Activated CD4-positive, alpha-beta T cell treated with anti-CD3 and anti-CD28 coated beads, Interleukin-2, amount 50 U/mL, for 16 hours (primary cell): ENCODE data around the gene TEX14.

ENCODE experiments used
- DNase-seq: peaks from one replicate; pipeline ENCODE4 v3.0.0-alpha.2; 2020

The TEX14 gene, protein sequence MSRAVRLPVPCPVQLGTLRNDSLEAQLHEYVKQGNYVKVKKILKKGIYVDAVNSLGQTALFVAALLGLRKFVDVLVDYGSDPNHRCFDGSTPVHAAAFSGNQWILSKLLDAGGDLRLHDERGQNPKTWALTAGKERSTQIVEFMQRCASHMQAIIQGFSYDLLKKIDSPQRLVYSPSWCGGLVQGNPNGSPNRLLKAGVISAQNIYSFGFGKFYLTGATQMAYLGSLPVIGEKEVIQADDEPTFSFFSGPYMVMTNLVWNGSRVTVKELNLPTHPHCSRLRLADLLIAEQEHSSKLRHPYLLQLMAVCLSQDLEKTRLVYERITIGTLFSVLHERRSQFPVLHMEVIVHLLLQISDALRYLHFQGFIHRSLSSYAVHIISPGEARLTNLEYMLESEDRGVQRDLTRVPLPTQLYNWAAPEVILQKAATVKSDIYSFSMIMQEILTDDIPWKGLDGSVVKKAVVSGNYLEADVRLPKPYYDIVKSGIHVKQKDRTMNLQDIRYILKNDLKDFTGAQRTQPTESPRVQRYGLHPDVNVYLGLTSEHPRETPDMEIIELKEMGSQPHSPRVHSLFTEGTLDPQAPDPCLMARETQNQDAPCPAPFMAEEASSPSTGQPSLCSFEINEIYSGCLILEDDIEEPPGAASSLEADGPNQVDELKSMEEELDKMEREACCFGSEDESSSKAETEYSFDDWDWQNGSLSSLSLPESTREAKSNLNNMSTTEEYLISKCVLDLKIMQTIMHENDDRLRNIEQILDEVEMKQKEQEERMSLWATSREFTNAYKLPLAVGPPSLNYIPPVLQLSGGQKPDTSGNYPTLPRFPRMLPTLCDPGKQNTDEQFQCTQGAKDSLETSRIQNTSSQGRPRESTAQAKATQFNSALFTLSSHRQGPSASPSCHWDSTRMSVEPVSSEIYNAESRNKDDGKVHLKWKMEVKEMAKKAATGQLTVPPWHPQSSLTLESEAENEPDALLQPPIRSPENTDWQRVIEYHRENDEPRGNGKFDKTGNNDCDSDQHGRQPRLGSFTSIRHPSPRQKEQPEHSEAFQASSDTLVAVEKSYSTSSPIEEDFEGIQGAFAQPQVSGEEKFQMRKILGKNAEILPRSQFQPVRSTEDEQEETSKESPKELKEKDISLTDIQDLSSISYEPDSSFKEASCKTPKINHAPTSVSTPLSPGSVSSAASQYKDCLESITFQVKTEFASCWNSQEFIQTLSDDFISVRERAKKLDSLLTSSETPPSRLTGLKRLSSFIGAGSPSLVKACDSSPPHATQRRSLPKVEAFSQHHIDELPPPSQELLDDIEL (N-terminal part only)

DNA sequence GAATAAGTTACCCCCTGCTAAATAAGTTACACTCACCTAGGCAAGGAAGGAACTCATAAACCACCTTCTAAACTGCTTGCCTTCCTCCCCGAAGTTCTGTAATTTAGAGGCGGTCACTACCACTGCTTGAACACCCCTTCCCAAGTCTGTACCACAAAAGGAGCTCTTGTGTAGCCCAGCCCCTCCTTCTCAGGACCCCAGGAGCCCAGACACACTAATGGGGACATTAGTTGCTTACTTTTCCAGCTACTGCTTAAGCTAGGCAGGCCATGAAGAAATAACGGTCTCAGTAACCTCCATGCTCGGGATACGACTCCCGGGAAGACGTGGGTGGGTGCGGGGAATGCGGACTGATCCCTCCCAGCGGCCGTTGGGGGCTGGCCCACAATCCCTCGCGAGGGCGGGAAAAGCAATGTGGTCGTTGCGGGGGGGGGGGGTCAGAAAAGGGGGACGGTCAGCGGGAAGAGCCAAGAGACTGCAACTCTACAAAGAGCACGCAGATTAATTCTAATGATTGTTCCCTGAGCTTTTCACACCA lies at the start of gene TEX14:
Gene TEX14, minus strand, starts transcription at position 345 of the 538 bp plus-strand sequence. CDS start 40,044 bp downstream, outside the sequence.
- no peak for DNase-seq

DNA sequence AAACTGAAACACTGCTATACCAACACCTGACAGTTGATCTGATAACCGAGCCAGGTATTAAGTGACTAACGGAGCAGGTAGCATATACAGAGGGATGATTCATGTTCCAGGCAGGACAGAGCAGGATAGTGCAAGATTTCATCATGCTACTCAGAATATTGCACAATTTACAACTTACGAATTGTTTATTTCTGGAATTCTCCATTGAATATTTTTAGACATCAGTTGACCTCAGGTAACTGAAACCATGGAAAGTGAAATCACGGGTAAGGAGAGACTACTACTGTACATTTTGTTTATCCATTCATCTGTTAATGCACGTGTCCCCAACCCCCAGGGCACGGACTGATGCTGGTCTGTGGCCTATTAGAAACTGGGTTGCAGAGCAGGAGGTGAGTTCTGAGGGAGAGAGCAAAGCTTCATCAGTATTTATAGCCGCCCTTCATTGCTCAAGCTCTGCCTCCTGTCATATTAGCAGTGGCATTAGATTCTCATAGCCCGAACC lies 49.3 kb upstream of the TEX14 start:
- no peak for DNase-seq

DNA sequence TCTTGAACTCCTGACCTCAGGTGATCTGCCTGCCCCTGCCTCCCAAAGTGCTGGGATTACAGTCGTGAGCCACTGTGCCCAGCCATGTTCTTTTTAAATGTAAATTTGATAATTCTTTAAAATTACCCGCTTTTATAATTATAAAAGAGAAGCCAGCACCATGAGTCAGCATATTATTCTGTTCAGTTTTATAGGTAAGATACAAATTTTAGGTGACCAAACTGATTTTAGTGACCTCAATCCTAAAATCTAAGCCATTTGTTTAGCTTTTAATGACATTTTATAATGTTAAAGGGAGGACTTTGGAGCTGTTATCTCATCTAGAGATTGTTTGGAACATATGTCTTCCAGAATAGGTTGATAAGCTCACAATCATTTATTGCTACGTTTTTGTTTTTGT lies 43.0 kb upstream of the TEX14 start:
- no peak for DNase-seq

DNA sequence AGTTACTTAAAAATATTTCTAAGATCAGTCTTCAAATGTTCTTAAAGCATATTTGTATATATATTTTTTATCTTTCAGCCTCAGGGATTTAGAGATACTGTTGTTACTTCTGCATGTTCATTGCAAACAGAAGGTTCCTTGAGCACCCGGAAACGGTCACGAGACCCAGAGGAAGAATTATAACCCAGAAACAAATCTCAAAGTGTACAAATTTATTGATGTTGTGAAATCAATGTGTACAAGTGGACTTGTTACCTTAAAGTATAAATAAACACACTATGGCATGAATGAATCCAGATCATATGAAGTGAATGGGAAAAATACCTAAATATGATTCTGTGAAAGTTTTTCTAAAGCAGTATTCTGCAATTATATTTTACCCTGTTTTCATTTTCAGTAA lies 42.2 kb upstream of the TEX14 start:
- DNase-seq = no peak

DNA sequence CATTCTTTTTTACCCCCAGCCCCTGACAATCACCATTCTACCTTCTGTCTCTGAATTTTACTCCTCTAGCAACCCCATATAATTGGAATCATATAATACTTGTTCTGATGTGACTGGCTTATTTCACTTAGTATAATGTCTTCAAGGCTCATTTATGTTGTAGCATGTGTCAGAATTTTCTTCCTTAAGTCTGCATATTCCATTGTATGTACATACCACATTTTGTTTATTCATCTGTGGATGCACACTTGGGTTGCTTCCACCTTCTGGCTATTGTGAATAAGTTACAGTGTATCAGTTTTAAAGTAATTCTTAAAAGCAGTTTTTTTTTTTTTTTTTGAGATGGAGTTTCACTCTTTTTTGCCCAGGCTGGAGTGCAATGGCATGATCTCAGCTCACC lies 39.1 kb upstream of the TEX14 start:
- DNase-seq = no peak

DNA sequence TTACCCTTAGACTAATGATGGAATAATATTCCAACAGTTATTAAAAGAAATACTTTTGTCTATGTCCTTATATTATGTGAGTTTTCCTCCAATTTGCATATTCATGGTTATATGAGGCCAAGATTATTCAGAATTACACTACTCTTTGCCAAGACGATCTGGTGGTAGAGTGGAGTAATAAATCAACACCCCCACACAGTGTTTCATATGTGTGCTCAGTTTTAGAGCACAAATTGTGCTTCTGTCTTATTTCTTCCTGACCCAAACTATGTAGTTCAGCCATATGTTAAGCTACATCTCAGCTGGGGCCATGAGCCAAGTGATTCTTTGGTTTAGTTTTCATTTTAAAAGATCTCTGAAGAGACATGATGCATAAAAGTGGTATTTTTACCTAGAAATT lies 37.0 kb upstream of the TEX14 start:
- DNase-seq = no peak

DNA sequence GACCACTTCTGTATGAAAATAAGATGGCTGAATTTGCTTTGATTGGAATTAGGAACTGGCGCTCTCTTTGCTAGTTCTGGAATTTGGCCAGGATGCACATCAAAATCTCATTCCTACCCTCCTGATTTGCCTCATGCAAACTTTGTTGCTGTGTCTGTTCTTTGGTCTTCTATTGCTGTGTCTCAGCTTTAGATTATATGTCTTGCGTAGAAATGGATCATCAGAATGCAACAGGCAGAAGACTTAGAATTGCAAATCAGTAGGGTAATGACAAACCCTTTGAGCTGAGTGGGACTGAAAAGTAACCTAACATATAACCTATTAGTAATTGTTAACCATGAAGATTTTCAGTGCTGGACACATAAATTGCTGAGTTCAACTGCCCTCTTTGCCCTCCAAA lies 30.9 kb upstream of the TEX14 start:
- no peak for DNase-seq

DNA sequence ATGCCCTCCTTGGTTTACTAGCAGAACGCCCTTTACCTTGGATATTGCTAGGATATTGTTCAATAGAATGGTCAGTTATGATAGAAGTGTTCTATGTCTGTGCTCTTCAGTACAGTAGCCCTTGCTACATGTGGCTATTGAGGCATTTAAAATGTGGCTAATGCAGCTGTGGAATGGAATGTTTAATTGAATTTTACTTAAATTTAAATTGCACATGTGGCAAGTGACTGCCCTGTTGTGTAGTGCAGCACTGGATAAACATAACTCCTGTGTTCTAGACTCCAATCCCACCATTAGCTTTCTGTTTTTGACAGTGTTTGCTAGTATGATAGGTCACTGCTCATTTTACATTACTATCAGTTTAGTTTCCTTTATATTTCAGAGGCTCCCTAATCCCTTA lies 30.4 kb upstream of the TEX14 start:
- DNase-seq = no peak

DNA sequence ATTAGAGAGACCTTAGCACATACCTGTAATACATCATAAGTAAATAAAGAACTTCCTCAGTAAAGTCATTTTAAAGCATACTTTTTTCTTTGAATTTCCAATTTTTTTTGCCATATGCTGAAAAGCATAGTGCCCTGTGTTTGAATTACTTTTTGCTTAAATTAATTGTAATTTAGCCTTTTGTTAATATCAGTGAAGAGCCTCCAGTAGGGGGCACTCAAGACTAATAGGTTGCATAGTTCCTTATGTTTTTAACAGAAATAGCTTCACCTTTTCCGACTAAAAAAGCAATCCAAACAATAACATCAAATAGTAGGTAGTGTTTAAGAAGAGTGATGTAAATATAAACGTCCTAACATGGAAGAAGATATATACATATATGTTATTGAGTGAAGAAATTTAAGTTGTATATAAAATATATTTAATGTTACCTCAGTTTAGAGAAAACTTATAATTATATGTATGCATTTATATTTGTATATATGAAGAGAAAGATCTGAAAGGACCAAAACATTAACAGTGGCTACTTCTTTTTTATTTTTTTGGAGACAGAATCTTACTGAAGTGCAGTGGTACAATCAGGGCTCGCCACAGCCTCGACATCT lies 19.2 kb upstream of the TEX14 start:
- peak; percentile 38 for DNase-seq

DNA sequence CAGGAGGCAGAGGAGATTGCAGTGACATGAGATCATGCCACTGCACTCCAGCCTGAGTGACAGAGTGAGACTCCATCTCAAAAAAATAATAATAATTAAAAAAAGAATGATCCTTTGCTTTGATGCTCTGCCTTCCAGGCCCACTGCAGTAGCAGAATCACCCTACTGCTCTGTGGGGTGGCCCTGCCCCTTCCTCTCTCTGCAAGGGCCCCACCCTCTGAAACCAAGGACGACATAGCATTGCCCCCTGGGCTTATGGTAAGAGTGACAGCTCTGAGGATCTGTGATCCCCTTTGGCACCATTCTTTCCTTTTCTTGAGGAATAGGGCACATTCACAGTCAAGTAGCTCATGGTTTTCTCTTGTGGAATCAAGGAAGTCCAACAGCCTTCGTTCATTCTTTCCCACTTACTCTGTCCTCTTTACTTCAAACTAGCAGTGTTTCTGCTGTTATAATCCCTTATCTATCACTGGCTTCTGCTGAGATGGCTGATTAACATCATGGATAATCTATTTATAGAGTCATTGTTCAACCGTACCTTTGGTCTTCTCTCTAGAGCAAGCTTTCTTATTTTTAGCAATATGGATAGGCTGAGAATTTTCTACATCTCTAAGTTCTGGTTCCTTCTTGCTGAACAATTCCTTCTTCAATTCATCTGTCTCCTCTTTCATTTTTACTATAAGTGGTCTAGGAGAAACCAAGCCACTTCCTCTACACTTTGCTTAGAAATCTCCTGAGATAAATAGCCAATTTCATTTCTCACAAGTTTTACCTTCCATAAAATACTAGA lies 14.7 kb upstream of the TEX14 start:
- peak; percentile 59 for DNase-seq

DNA sequence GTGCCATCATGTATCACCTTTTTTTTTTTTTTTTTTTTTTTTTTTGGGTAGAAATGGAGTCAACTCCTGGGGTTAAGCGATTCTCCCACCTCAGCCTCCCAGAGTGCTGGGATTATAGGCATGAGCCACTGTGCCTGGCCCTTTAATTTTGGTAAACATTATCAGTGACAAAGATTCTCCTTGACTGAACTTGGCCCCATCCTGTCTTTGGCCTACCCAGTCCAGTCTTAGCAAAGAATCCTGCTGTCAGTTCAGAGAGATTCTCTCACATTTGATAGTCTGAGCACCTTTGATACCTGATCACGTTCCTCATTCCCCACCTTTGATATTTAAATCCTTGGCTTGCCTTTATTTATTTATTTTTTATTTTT lies 12.1 kb upstream of the TEX14 start:
- no peak for DNase-seq

DNA sequence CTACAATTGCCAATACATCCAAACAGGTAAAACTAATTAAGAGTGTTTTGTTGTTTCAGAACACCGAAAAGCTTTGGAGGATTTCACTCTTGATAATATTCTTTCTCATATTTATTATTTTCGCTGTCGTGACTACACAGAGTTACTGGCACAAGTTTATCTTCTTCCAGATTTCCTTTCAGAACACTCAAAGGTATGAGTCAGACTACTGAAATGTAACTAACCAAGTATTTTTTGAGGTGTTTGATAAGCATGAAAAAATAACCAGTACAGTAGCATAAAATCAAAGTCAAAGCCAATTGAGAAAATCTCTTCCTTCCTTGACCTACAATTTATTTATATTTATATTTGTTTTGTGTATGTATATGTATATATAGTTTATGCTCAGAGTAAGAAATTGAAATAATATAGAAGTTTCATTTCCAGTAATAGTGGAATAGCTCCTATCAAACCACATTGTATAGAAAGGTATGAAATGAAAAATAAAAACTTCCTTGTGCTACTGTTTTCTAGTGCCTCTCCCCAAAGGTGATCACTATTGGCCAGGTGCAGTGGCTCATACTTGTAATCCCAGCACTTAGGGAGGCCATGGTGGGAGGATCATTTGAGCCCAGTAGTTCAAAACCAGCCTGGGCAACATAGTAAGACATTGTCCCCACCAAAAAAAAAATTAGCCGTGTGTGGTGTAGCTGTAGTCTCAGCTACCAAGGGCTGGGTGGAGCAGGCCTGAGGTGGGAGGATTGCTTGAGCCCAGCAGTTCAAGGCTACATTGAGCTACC lies 11.5 kb upstream of the TEX14 start:
- DNase-seq = peak; percentile 76

DNA sequence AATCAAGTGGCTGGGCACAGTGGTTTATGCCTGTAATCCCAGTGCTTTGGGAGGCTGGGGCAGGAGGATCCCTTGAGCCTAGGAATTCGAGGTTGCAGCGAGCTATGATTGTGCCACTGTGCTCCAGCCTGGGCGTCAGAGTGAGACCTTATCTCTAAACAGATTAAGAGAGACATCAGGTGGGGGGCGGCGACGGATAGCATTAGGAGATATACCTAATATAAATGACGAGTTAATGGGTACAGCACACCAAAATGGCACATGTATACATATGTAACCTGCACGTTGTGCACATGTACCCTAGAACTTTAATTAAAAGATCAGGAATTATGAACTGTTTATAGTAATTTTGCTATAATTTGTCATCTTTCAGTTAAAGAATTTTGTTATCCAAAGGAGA lies 10.9 kb upstream of the TEX14 start:
- DNase-seq = peak; percentile 10

DNA sequence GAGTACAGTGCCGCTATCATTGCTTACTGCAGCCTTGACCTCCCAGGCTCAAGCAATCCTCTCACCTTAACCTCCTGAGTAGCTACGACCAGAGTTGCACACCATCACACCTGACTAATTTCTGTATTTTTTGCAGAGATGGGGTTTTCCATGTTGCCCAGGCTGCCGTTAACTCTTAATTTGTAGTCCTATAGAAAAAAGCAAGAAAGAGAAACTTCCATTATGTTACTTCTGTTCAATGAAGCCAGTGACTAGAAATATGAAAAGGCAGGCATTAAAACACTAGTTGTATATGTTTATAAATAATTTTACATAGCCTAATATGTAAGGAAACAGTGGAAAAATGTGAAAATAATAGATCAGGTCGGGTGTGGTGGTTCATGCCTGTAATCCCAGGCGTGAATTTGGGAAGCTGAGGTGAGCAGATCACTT lies 10.2 kb upstream of the TEX14 start:
- DNase-seq = peak; percentile 88

DNA sequence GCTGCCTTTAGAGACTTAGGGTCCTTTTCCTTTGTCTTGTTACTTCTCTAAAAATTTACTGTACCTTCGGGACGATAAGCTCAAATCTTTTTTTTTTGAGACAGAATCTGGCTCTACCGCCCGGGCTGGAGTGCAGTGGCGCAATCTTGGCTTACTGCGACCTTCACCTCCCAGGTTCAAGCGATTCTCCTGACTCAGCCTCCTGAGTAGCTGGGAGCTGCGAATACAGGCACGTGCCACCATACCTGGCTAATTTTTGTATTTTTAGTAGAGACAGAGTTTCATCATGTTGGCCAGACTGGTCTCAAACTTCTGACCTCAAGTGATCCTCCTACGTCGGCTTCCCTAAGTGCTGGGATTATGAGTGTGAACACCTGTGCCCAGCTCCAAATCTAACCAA lies 7.9 kb upstream of the TEX14 start:
- DNase-seq = no peak

DNA sequence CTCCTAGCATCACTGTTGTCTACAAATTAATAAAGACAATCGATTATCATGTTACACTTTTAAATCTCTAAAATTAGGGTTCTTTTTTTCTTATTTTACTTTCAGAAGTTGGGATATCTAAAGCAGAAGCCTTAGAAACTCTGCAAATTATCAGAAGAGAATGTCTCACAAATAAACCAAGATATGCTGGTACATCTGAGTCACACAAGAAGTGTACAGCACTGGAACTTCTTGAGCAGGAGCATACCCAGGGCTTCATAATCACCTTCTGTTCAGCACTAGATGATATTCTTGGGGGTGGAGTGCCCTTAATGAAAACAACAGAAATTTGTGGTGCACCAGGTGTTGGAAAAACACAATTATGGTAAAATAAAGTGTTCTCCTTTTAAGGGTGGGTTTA lies 3.0 kb upstream of the TEX14 start:
- no peak for DNase-seq

DNA sequence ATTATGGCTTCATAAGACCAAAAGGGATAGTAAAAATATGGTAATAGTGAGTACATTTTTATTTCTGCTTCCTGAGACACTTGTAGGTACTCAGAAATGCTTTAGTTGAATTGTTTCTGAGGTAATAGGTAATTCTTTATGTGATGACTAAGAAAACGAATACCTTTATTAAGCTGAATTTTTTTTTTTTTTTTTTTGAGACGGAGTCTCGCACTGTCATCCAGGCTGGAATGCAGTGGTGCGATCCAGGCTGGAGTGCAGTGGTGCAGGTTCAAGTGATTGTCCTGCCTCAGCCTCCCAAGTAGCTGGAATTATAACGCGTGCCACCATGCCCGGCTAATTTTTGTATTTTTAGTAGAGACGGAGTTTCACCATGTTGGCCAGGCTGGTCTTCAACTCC lies 2.5 kb upstream of the TEX14 start:
- no peak for DNase-seq

DNA sequence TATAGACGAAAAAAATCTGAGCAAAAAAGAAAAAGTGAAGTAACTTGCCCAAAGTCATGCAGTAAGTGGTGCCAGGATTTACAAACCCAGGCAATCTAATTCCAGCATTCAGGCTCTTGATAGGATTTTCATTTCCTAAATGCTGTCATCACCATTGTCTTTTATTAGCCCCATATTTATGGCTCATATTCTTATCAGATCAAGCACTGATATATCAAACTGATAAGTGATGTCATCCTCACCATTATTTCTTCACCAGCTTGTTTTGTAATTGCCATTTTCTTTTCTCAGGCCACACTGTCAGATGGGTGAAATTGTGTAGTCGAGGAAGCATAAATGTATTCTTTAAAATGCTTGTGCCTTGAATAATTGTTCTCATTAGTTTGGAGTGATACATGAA lies 1.9 kb upstream of the TEX14 start:
- no peak for DNase-seq

DNA sequence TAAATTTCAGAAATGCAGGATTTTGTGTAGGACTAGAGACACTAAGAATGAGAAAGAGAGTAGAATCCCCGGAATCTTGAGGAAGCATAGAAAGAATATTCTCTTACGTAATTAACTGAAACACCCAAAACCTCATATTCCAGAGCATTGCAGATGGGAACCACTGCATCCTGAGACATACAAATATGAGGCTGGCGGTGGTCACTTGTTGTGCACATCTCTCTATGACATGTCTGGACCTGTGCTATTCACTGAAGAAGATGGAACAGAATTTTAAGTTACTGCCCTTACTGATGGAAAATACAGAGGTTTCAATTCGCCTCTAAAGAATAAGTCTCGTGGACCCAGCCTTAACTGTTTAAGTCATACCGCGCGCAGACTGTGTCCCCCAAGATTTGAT lies 1.4 kb upstream of the TEX14 start:
- DNase-seq = no peak

DNA sequence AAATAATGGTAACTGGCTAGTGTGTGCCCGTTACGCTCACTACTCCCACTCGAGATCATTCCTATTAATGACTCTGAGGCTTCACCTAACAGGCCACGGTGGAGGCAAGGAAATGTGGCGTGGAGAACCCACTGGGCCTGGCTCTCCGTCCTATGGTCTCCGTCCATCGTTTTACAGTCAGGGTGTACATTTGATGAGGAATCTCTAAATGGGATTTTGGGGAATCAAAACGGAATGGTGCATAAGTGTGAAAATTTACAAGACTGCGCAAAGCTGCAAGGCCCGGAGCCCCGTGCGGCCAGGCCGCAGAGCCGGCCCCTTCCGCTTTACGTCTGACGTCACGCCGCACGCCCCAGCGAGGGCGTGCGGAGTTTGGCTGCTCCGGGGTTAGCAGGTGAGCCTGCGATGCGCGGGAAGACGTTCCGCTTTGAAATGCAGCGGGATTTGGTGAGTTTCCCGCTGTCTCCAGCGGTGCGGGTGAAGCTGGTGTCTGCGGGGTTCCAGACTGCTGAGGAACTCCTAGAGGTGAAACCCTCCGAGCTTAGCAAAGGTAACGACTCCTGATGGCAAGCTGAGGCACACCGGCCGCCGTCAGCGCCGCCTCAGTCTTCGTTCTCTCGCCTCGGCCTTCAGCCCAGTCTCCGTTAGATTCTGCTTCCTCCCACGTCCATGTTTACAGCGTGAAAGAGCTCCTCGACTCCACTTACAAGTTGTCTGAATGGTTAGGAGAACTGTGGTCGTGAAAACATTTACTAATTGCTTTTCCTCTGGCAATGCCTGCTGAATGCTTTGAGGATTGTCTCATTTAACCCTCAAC lies 602 bp upstream of the TEX14 start, which contains the start of gene RAD51C:
Gene RAD51C, plus strand, starts transcription at position 364 of the 817 bp plus-strand sequence. Its CDS starts 42 bp downstream, at position 406.
- DNase-seq = peak; percentile 93
